ENCODE results near the gene KDELR1.

KDELR1 gene

DNA sequence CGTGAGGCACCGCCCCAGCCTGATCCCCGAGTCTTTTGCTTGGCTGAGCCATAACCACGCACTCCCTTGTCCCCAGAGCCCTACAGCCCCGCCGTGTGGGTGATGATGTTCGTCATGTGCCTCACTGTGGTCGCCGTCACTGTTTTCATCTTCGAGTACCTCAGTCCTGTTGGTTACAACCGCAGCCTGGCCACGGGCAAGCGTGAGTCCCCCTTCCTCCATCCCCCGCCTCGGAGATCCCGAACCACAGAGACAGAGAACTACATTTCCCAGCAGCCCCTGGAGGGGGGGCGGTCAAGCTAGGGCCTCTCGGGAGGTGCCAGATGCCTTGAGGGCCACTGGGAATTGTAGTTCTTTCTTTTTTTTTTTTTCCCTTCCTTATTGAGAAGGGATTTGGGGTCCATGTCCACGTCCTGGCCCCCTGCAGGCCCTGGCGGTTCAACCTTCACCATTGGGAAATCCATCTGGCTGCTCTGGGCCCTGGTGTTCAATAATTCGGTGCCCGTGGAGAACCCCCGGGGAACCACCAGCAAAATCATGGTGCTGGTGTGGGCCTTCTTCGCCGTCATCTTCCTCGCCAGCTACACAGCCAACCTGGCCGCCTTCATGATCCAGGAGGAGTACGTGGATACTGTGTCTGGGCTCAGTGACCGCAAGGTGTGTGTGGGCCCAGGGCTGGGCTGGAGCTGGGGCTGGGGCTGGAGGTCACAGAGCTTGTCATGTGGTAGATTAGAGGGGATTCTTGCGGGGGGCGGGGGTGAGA, 28.0 kb upstream of the KDELR1 start:
- DNase-seq (ENCODE audit: low read depth) = peak; percentile 57
- TF ChIP-seq, protein P1, sequence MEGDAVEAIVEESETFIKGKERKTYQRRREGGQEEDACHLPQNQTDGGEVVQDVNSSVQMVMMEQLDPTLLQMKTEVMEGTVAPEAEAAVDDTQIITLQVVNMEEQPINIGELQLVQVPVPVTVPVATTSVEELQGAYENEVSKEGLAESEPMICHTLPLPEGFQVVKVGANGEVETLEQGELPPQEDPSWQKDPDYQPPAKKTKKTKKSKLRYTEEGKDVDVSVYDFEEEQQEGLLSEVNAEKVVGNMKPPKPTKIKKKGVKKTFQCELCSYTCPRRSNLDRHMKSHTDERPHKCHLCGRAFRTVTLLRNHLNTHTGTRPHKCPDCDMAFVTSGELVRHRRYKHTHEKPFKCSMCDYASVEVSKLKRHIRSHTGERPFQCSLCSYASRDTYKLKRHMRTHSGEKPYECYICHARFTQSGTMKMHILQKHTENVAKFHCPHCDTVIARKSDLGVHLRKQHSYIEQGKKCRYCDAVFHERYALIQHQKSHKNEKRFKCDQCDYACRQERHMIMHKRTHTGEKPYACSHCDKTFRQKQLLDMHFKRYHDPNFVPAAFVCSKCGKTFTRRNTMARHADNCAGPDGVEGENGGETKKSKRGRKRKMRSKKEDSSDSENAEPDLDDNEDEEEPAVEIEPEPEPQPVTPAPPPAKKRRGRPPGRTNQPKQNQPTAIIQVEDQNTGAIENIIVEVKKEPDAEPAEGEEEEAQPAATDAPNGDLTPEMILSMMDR (conservative IDR thresholded peaks at IDR 0.05; ENCODE audit: low read depth, low read length) = no peak

DNA sequence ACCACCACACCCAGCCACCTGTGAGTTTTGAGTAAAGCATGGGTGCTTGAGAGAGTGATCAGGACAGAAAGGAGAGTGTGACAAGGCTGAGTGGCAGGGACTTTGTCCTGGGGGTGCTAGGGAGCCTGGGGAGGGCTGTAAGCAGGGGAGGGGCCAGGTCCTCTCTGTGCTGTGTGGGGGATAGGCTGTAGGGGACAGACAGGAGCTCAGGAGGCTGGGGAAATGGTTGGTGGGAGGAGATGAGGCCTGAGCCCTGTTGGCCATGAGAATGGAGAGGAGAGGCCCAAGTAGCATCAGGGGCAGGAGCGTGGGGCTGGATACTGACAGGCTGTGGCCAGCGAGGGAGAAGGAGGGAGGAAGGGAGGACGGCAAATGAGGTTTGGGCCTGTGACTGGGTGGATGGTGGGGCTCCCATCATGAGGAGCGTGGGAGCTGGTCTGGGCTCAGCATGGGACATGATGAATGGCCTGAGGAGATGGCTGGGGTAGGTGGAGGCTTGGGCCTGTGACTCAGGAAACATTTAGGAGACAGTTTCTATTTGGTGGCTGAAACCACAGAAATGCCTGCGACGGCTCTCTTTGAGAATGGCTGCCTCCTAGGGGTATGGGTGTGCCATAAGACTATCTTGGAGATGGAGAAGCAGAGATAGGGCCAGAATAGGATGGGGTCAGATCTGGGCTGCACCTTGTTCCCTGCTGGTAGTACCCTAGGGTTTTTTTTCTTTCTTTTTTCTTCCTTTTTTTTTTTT, 27.1 kb upstream of the KDELR1 start:
- TF ChIP-seq, protein P1 (conservative IDR thresholded peaks at IDR 0.05; ENCODE audit: low read depth, low read length) = peak; percentile 28
- no peak for DNase-seq (ENCODE audit: low read depth)
- no peak overlapping the region for H3K4me3 ChIP-seq (ENCODE audit: low read depth, low read length)

More for the DNA sequence above, 28.0 kb upstream of the KDELR1 start:
- no peak overlapping the region for H3K4me3 ChIP-seq (ENCODE audit: low read depth, low read length)

DNA sequence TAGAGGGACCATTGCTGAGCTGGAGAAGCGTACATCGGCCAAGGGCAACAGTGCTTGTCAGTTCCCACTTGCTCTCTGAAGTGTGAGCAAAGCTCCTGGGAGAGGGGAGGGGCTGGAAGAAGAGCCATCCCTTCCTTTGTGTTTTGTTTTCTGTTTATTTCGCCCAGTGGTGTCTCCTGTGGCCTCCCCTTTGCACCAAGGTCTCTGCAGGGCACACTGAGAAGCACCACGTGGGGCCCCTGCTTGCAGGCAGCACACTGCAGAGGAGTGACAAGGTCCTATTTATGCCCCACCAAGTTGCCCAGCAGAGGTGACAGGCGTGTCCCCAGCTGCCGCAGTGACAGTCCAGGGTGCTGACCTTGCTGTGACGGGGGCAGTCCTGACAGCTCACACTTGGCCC, 26.1 kb upstream of the KDELR1 start:
- H3K4me3 ChIP-seq (ENCODE audit: low read depth, low read length) = no peak overlapping the region
- TF ChIP-seq, protein P1 (conservative IDR thresholded peaks at IDR 0.05; ENCODE audit: low read depth, low read length) = no peak
- DNase-seq (ENCODE audit: low read depth) = no peak

DNA sequence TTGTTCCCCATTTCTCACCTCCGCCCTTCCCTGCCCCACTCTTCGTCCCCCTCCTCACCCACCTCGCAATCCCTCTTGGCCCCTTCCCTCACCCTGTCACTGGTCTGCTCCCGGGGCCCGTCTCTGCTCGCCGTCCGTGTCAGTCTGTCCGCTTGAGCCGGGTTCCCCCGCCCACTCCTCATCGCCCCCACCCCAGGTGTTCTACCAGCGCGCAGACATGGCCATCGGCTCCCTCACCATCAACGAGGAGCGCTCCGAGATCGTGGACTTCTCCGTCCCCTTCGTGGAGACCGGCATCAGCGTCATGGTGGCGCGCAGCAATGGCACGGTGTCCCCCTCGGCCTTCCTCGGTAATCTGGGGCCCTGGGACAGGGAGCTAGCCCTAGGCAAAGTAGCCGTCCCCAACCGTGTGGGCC, 24.5 kb upstream of the KDELR1 start:
- H3K4me3 ChIP-seq (ENCODE audit: low read depth, low read length) = no peak overlapping the region
- TF ChIP-seq, protein P1 (conservative IDR thresholded peaks at IDR 0.05; ENCODE audit: low read depth, low read length) = no peak
- no peak for DNase-seq (ENCODE audit: low read depth)

DNA sequence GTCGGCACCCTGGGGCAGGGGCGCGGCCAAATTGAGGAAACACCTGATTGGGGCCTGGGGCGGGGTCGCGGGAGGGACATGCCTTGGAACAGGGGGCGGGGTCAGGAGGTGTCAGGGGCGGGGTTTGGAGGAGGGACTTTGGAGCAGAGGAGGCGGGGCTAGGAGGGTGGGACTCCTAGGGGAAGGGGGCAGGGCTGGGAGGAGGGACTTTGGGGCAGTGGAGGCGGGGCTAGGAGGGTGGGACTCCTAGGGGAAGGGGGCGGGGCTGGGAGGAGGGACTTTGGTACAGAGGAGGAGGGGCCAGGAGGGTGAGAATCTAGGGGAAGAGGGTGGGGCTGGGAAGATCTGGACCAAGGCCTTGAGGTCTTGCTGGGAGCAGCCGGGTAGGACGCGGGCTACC, 24.0 kb upstream of the KDELR1 start:
- peak; percentile 68 for DNase-seq (ENCODE audit: low read depth)
- no peak overlapping the region for H3K4me3 ChIP-seq (ENCODE audit: low read depth, low read length)
- TF ChIP-seq, protein P1 (conservative IDR thresholded peaks at IDR 0.05; ENCODE audit: low read depth, low read length) = no peak

DNA sequence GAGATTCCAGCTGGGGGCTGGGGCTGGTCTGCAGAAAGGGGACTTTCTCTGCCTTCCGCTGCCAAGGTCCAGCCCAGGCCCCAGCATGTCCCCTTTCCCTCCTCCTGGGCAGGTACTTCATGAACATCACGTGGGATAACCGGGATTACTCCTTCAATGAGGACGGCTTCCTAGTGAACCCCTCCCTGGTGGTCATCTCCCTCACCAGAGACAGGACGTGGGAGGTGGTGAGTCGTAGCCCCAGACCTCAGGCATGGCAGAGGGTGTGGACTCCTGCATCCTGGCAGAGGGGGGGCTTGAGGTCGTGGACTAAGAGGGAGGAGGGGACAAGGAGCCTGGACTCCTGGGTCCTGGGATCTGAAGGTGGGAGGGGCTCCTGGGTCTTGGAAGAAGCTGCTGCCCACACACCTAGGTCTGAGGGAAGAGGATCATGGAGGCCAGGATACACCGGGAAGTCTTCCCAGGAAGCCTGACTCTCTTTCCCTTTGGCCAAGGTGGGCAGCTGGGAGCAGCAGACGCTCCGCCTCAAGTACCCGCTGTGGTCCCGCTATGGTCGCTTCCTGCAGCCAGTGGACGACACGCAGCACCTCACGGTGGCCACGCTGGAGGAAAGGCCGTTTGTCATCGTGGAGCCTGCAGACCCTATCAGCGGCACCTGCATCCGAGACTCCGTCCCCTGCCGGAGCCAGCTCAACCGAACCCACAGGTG, 22.7 kb upstream of the KDELR1 start:
- no peak overlapping the region for H3K4me3 ChIP-seq (ENCODE audit: low read depth, low read length)
- no peak for DNase-seq (ENCODE audit: low read depth)
- TF ChIP-seq, protein P1 (conservative IDR thresholded peaks at IDR 0.05; ENCODE audit: low read depth, low read length) = no peak

All from choroid plexus epithelial cell (primary cell).